ENCODE measurements around the gene CLEC4E. TPM values are rescaled to one million over a fixed set of nuclear protein-coding genes. Genes with fewer than 3 reads are reported as not detected.
"Not testable (repeated sequence)": the region's sequence is repeated elsewhere in the genome, so short reads cannot be mapped to it uniquely, and the experiment has no call there.

CLEC4E gene, protein sequence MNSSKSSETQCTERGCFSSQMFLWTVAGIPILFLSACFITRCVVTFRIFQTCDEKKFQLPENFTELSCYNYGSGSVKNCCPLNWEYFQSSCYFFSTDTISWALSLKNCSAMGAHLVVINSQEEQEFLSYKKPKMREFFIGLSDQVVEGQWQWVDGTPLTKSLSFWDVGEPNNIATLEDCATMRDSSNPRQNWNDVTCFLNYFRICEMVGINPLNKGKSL
- not detected for total RNA-seq

DNA sequence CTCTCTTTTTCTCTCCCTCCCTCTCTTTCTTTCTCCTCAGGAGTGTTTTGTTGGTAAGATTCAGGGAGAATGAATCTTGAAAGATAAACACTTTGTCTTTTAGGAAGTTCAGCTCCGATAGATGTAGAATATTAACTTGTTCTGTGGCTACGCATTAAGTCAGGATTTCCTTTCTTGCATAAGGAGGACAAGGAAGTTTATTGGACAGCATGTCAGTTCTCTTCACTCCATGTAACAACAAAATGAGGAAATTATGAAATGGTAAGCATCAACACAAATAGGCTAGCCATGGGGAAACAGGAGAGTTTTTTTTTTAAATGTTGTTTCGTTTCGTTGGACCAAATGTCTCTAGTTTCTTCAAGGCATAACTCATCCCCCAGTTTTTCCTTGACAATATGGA is at the start of gene CLEC4E:
Gene CLEC4E, minus strand, starts transcription at position 75 of the 400 bp plus-strand sequence. CDS start 108 bp downstream, outside the sequence.
- H3K27me3 ChIP-seq; DNase-seq (ENCODE audit: low spot score in 2 of 2); H3K4me1 ChIP-seq; H3K4me3 ChIP-seq; H3K36me3 ChIP-seq; H3K9me3 ChIP-seq: not testable (repeated sequence)
- H3K27ac ChIP-seq = peak within 1 kb of the TSS in 1 of 2 donors; percentile 16
- intact Hi-C loops (cut with DNase I) = loop anchor here (5.0 to 10.0 kb wide), 2 partner anchors 354 to 506 kb away; no protein-coding TSS in a partner anchor

- H3K27me3 ChIP-seq = no peaks in the 10 kb centered on the region
- H3K4me3 ChIP-seq = no peak overlapping the region
- H3K9me3 ChIP-seq = no peaks in the 10 kb centered on the region
- intact Hi-C loops (cut with DNase I) = no loop called here
- DNase-seq (ENCODE audit: low spot score in 2 of 2) = no peak
- H3K36me3 ChIP-seq = no peaks in the 10 kb centered on the region
- H3K27ac ChIP-seq = no peak overlapping the region
- TF ChIP-seq CTCF (IDR thresholded peaks at IDR 0.05) = no peak
- H3K4me1 ChIP-seq = no peaks in the 10 kb centered on the region
These were observed 49.0 kb upstream of the CLEC4E start for GRCh38 chr12:8589679-8590078.

GRCh38 chr12:8584478-8584877 is 43.8 kb upstream of the CLEC4E start:
- H3K27me3 ChIP-seq; DNase-seq (ENCODE audit: low spot score in 2 of 2); H3K4me1 ChIP-seq; H3K4me3 ChIP-seq; H3K27ac ChIP-seq; H3K9me3 ChIP-seq; intact Hi-C loops (cut with DNase I); H3K36me3 ChIP-seq: not testable (repeated sequence)

GRCh38 chr12:8584004-8584403 is 43.3 kb upstream of the CLEC4E start:
- intact Hi-C loops (cut with DNase I) = no loop called here
- TF ChIP-seq CTCF (IDR thresholded peaks at IDR 0.05) = no peak
- Histone ChIP-seq H3K4me3 (no peak overlapping the region), H3K27me3 (no peaks in the 10 kb centered on the region), H3K9me3 (no peaks in the 10 kb centered on the region), H3K4me1 (no peaks in the 10 kb centered on the region), H3K36me3 (no peaks in the 10 kb centered on the region), H3K27ac (no peak overlapping the region)
- no peak for DNase-seq (ENCODE audit: low spot score in 2 of 2)

- Histone ChIP-seq H3K27me3 (no peaks in the 10 kb centered on the region), H3K36me3 (no peaks in the 10 kb centered on the region), H3K27ac (no peak overlapping the region), H3K9me3 (no peaks in the 10 kb centered on the region), H3K4me3 (no peak overlapping the region), H3K4me1 (no peaks in the 10 kb centered on the region)
- TF ChIP-seq CTCF (IDR thresholded peaks at IDR 0.05) = no peak
- intact Hi-C loops (cut with DNase I) = no loop called here
- DNase-seq (ENCODE audit: low spot score in 2 of 2) = no peak
These were observed 40.5 kb upstream of the CLEC4E start for GRCh38 chr12:8581098-8581784.

- TF ChIP-seq CTCF (IDR thresholded peaks at IDR 0.05) = no peak
- Histone ChIP-seq H3K36me3 (no peaks in the 10 kb centered on the region), H3K9me3 (no peaks in the 10 kb centered on the region), H3K27me3 (no peaks in the 10 kb centered on the region), H3K4me3 (no peak overlapping the region), H3K4me1 (no peaks in the 10 kb centered on the region), H3K27ac (no peak overlapping the region)
- no peak for DNase-seq (ENCODE audit: low spot score in 2 of 2)
- intact Hi-C loops (cut with DNase I) = no loop called here
These were observed 37.2 kb upstream of the CLEC4E start for GRCh38 chr12:8577879-8578278.
